ENCODE results near the gene ZNF446.
"Not testable (repeated sequence)": the region's sequence is repeated elsewhere in the genome, so short reads cannot be mapped to it uniquely, and the experiment has no call there.

The ZNF446 gene

GRCh38 chr19:58466760-58467589 is 9.2 kb upstream of the ZNF446 start, which contains the start of gene ZNF324:
Gene ZNF324, plus strand, starts transcription at chr19:58467080. Its CDS starts 2,106 bp downstream, at chr19:58469186.
- H3K27ac ChIP-seq = peak within 1 kb of the TSS; percentile 77
- TF ChIP-seq ZFX (IDR thresholded peaks at IDR 0.05; ENCODE audit: borderline replicate concordance) (no peak), CTCF (IDR thresholded peaks at IDR 0.05) (0 out of 2 replicates have a peak, but pooled peaks have one; percentile 21)

- no peak for TF ChIP-seq CTCF (IDR thresholded peaks at IDR 0.05)
- TF ChIP-seq ZFX (IDR thresholded peaks at IDR 0.05; ENCODE audit: borderline replicate concordance) = no peak
- H3K27ac ChIP-seq = peak overlapping the region; percentile 77
Observed at GRCh38 chr19:58468216-58468839, 7.8 kb upstream of the ZNF446 start.

GRCh38 chr19:58469241-58470013 is 6.7 kb upstream of the ZNF446 start:
- TF ChIP-seq CTCF (IDR thresholded peaks at IDR 0.05) = no peak
- no peak for TF ChIP-seq ZFX (IDR thresholded peaks at IDR 0.05; ENCODE audit: borderline replicate concordance)
- peak overlapping the region; percentile 77; the same call in 1 of the 2 replicates for H3K27ac ChIP-seq

- not testable (repeated sequence) for H3K27ac ChIP-seq
Observed at GRCh38 chr19:58470837-58471543, 5.2 kb upstream of the ZNF446 start.

GRCh38 chr19:58471736-58472135 is 4.4 kb upstream of the ZNF446 start:
- H3K27ac ChIP-seq = no peak overlapping the region
- no peak for TF ChIP-seq CTCF (IDR thresholded peaks at IDR 0.05)
- no peak for TF ChIP-seq ZFX (IDR thresholded peaks at IDR 0.05; ENCODE audit: borderline replicate concordance)

GRCh38 chr19:58473775-58474174 is 2.4 kb upstream of the ZNF446 start:
- TF ChIP-seq ZFX (IDR thresholded peaks at IDR 0.05; ENCODE audit: borderline replicate concordance) = no peak
- no peak for TF ChIP-seq CTCF (IDR thresholded peaks at IDR 0.05)
- H3K27ac ChIP-seq = peak overlapping the region; percentile 98

Measured in 22Rv1 (cell line).